Tibial artery (tissue), 4 donors: Measurements from ENCODE around the gene ITFG1.

Source experiments
- DNase-seq, 2 donors: peaks; one replicate each; pipeline ENCODE4 v3.0.0-alpha.2; 2019
- H3K27ac ChIP-seq, 2 donors: fragments of 200-600 bp; sonication (generic) in 1 of 2; 1 replicate in 1 of 2; 2 replicates in 1 of 2; pipeline ENCODE4 v1.5.1; 2018 to 2019; ENCODE audit warnings: mild to moderate bottlenecking in 1 of 2
- H3K27me3 ChIP-seq, 2 donors: fragments of 200-600 bp; sonication (generic) in 1 of 2; one replicate each; pipeline versions ENCODE4 v1.5.1 to v1.6.0; 2016 to 2019
- H3K36me3 ChIP-seq, 3 donors: fragments of 200-600 bp; sonication (generic) in 2 of 3; one replicate each; pipeline ENCODE4 v1.5.1; 2016 to 2019; ENCODE audit warnings: mild to moderate bottlenecking in 2 of 3
- H3K4me1 ChIP-seq, 4 donors: fragments of 200-600 bp; sonication (generic) in 2 of 4; 1 replicate in 3 of 4; 2 replicates in 1 of 4; pipeline ENCODE4 v1.5.1; 2016 to 2019
- H3K4me3 ChIP-seq, 2 donors: fragments of 200-600 bp; sonication (generic) in 1 of 2; 1 replicate in 1 of 2; 2 replicates in 1 of 2; pipeline ENCODE4 v1.5.1; 2018 to 2019; ENCODE audit warnings: mild to moderate bottlenecking in 2 of 2
- H3K9me3 ChIP-seq, 3 donors: fragments of 200-600 bp; sonication (generic) in 1 of 3; one replicate each; pipeline ENCODE4 v1.5.1; 2016 to 2019
- intact Hi-C: fragments of 100-400 bp; cut with DNase I; formaldehyde crosslinking; loops from one replicate; pipeline ENCODE4 v1.15.0; 2023; ENCODE audit warnings: low total_unique reads
- TF ChIP-seq, protein P1 (sequence below), 2 experiments: fragments of 200-600 bp in 1 of 2; fragments of 450-650 bp in 1 of 2; IDR thresholded peaks; one replicate each; pipeline ENCODE4 v1.5.1; 2017 to 2019; ENCODE audit warnings: antibody characterized with exemption in 2 of 2, mild to moderate bottlenecking in 1 of 2, moderate library complexity in 1 of 2

ITFG1 gene

DNA sequence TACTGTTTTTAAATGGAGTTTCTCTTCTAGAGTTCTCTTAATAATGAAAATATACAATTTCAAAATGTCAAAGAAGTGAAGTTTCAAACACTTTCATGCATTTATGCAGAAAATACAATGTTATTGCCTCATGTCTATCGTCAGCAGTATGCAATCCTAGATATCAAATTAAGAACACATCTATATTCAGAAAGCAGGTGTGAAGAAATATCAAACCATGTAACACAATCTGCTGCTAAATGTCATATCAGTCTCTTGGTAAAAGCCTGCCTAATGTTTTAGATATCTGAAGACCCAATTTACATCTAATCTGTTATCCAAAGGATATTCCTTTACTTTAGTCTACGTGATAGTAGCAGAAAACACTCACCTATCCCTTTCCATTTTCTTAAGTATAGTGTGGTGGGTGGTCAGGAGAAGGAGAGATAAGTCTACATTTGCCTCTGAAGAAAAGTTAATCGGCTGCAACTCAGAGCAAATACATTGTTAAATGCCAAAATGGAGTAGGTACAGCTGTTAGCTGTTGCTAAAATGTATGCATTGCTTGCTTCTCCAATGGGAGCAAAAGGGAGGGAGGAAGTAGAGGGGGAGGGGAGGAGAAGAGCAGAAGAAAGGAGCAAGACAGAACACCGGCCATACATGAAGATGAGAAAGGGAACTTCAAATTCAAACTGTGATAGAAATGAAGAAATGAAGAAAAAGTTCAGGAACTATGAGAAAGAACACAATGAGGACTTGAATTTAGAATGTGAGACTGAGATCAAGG lies 64.9 kb downstream of the ITFG1 start:
- no peak overlapping the region for H3K4me3 ChIP-seq
- peaks cover 0 to 5% (median 0%) of the 10 kb centered on the region in 3 donors for H3K36me3 ChIP-seq
- H3K9me3 ChIP-seq, result no peaks in the 10 kb centered on the region
- no peaks in the 10 kb centered on the region for H3K4me1 ChIP-seq
- H3K27me3 ChIP-seq, result no peaks in the 10 kb centered on the region
- H3K27ac ChIP-seq, result no peak overlapping the region
- TF ChIP-seq, protein P1, sequence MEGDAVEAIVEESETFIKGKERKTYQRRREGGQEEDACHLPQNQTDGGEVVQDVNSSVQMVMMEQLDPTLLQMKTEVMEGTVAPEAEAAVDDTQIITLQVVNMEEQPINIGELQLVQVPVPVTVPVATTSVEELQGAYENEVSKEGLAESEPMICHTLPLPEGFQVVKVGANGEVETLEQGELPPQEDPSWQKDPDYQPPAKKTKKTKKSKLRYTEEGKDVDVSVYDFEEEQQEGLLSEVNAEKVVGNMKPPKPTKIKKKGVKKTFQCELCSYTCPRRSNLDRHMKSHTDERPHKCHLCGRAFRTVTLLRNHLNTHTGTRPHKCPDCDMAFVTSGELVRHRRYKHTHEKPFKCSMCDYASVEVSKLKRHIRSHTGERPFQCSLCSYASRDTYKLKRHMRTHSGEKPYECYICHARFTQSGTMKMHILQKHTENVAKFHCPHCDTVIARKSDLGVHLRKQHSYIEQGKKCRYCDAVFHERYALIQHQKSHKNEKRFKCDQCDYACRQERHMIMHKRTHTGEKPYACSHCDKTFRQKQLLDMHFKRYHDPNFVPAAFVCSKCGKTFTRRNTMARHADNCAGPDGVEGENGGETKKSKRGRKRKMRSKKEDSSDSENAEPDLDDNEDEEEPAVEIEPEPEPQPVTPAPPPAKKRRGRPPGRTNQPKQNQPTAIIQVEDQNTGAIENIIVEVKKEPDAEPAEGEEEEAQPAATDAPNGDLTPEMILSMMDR (IDR thresholded peaks at IDR 0.05), result no peak
- DNase-seq, result no peak
- intact Hi-C loops, result no loop called here

DNA sequence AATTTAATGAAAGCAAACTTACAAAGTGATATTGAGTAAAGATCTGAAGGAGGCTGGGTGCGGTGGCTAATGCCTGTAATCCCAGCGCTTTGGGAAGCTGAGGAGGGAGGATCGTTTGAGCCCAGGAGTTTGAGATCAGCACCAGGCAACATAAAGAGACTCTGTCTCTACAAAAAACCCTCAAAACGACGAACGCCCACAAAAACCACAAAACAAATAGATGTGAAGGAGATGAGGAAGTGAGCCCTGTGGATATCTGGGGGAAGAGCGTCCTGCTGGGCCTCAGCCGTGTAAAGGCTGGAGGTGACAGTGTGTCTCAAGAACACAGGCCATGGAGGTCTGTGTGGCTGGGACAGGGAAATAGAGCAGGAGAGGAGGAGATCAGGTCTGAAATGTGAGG lies 68.8 kb downstream of the ITFG1 start:
- DNase-seq, result no peak
- peaks cover 0 to 5% (median 0%) of the 10 kb centered on the region in 3 donors for H3K36me3 ChIP-seq
- no peaks in the 10 kb centered on the region for H3K4me1 ChIP-seq
- no peaks in the 10 kb centered on the region for H3K27me3 ChIP-seq
- intact Hi-C loops, result no loop called here
- TF ChIP-seq, protein P1 (IDR thresholded peaks at IDR 0.05), result no peak
- H3K27ac ChIP-seq, result no peak overlapping the region
- H3K9me3 ChIP-seq, result no peaks in the 10 kb centered on the region
- no peak overlapping the region for H3K4me3 ChIP-seq

DNA sequence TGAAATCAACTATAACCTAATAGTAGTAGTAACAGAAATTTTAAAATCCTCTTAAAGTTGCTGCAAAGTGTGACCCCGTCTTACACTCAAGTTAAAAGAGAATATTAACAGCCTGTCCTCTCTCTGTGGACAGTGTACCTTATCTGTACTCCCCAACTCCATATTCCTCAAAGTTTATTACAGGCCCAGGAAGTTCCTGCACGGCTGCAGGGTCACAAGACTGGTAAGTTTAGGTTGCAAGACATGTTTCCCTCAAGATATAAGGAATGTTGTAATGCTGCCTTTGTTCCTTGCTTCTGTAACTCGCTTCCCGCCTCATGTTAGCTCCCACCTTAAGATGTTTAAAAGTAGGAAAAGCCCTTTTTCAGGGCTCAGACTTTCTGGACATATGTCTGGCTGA lies 72.2 kb downstream of the ITFG1 start:
- intact Hi-C loops, result no loop called here
- no peak for DNase-seq
- H3K9me3 ChIP-seq, result no peaks in the 10 kb centered on the region
- no peaks in the 10 kb centered on the region for H3K36me3 ChIP-seq
- H3K4me3 ChIP-seq, result no peak overlapping the region
- no peaks in the 10 kb centered on the region for H3K4me1 ChIP-seq
- H3K27ac ChIP-seq, result no peak overlapping the region
- TF ChIP-seq, protein P1 (IDR thresholded peaks at IDR 0.05), result no peak
- H3K27me3 ChIP-seq, result no peaks in the 10 kb centered on the region

DNA sequence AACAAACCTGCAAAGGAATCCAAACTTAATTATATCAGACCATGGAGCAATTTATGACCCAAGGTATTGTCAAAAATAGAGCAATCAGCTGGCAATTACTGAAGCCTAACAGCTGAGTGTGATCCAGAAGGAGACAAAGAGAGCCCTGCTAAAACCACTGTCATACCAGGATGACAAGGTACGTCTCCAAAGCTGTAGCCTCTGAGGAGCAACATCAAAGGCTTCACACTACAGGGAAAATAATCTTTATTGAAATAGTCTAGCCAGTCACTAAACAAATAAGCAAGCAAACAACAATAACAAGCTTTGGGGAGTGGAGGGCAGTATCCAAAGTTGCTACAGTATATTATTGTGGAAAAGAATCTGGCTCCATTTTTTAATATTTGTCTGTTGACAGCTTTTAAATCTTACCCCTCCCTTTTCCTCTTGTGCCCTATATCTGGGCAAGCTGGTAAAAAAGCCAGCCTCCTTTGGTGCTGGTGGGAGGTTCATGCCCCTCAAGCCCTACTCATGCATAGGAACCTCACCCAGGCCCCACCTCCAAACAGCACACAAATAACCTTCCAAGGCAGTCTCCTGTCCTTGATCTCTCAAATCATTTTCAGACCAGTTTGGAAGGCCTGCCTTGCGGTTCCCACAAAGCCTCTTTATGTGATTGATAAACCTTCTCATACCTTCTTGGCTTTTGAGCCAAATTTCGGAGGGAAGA lies 73.7 kb downstream of the ITFG1 start:
- Histone ChIP-seq H3K9me3 (no peaks in the 10 kb centered on the region), H3K4me1 (no peaks in the 10 kb centered on the region), H3K27me3 (no peaks in the 10 kb centered on the region), H3K27ac (no peak overlapping the region), H3K4me3 (no peak overlapping the region), H3K36me3 (no peaks in the 10 kb centered on the region)
- TF ChIP-seq, protein P1 (IDR thresholded peaks at IDR 0.05), result no peak
- DNase-seq, result no peak
- intact Hi-C loops, result no loop called here

DNA sequence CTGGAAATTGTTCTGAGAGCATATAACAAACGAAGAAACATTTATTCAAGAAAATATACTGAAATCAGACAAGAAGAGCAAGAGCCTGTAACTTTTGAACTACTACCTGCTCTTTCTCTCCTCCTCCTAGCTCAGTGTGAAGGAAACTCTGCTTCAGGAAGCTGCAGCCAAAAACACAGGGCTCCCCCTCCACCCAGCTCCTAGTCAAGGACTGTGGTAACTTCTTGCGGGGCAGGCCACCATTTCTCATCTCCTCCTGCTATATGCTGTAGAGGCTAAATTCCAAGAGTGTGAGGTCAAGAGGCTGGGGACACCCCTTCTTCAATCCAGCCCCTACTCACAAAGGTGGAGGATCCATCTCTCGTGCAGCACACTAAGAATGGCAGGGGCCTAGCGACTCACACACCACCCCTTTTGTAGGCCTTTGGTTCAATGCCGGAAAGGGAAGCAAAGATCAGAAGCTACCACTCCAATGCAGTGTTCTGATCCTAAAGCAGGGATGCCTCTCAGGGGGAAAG lies 74.6 kb downstream of the ITFG1 start:
- H3K4me1 ChIP-seq, result no peaks in the 10 kb centered on the region
- no peaks in the 10 kb centered on the region for H3K9me3 ChIP-seq
- TF ChIP-seq, protein P1 (IDR thresholded peaks at IDR 0.05), result no peak
- intact Hi-C loops, result no loop called here
- DNase-seq, result no peak
- H3K27me3 ChIP-seq, result no peaks in the 10 kb centered on the region
- no peaks in the 10 kb centered on the region for H3K36me3 ChIP-seq
- H3K4me3 ChIP-seq, result no peak overlapping the region
- no peak overlapping the region for H3K27ac ChIP-seq
